ENCODE data around the gene ATF6B. TPM values are rescaled to one million over a fixed set of nuclear protein-coding genes. Genes with fewer than 3 reads are reported as not detected.

Gene ATF6B
- total and polyA plus RNA-seq, 2 of the 13 experiments (the other 11 are each of a cell fraction or from before 2014, with no cell fraction given) = 18.1 to 44.0 TPM

- TF ChIP-seq ZNF142 (CRISPR knock-in tag; IDR thresholded peaks at IDR 0.05) = no peak
- TF ChIP-seq PATZ1 (CRISPR knock-in tag; IDR thresholded peaks at IDR 0.05) = peak; percentile 92
- no peak for TF ChIP-seq ADNP (CRISPR knock-in tag; IDR thresholded peaks at IDR 0.05)
- no peak for TF ChIP-seq FOXA1 (IDR thresholded peaks at IDR 0.05)
- peak; percentile 47; the same call in 1 of the 2 replicates for TF ChIP-seq FOXA1 (CRISPR knock-in tag; IDR thresholded peaks at IDR 0.05)
- no peak for TF ChIP-seq LRRFIP1 (CRISPR knock-in tag; conservative IDR thresholded peaks at IDR 0.05)
- TF ChIP-seq RARG (CRISPR knock-in tag; IDR thresholded peaks at IDR 0.05; ENCODE audit: low read depth) = no peak
- TF ChIP-seq ZBTB37 (CRISPR knock-in tag; IDR thresholded peaks at IDR 0.05) = no peak
- TF ChIP-seq ZNF572 (CRISPR knock-in tag; IDR thresholded peaks at IDR 0.05) = no peak
- TF ChIP-seq TFDP2 (CRISPR knock-in tag; IDR thresholded peaks at IDR 0.05) = peak; percentile 67
- no peak for TF ChIP-seq ZNF18 (CRISPR knock-in tag; IDR thresholded peaks at IDR 0.05; ENCODE audit: insufficient replicate concordance)
- no peak for TF ChIP-seq ZKSCAN1 (IDR thresholded peaks at IDR 0.05; ENCODE audit: low read length)
- TF ChIP-seq TCF7 (IDR thresholded peaks at IDR 0.05; ENCODE audit: low read depth) = no peak
Measured at GRCh38 chr6:32087574-32088486, 40.2 kb downstream of the ATF6B start (continued).

Measured in HepG2 (cell line).